C1 segment of cervical spinal cord (tissue), 14 donors: Measurements from ENCODE around the gene PLEKHM3.
A peak's percentile ranks its signal among the peaks of the same experiment; 100 is the strongest.

Source experiments
- DNase-seq, 14 donors: peaks; one replicate each; lab custom pipeline; 2025; lab: John Stamatoyannopoulos, UW

PLEKHM3 gene

GRCh38 chr2:207863345-207863744 lies 162.0 kb downstream of the PLEKHM3 start:
- no peak for DNase-seq

GRCh38 chr2:207861789-207862188 lies 163.5 kb downstream of the PLEKHM3 start:
- no peak for DNase-seq

- no peak for DNase-seq
Observed at GRCh38 chr2:207860685-207861084, 164.6 kb downstream of the PLEKHM3 start.

GRCh38 chr2:207855591-207855990 lies 169.7 kb downstream of the PLEKHM3 start:
- DNase-seq = no peak

- peak in 1 of 14 donors; percentile 19 for DNase-seq
Observed at GRCh38 chr2:207854484-207855440, 170.6 kb downstream of the PLEKHM3 start.

GRCh38 chr2:207852791-207853190 lies 172.5 kb downstream of the PLEKHM3 start:
- DNase-seq = no peak

- no peak for DNase-seq
Observed at GRCh38 chr2:207849443-207849842, 175.9 kb downstream of the PLEKHM3 start.

- DNase-seq = no peak
Observed at GRCh38 chr2:207848545-207848928, 176.8 kb downstream of the PLEKHM3 start.

GRCh38 chr2:207847807-207848544 lies 177.4 kb downstream of the PLEKHM3 start:
- no peak for DNase-seq

GRCh38 chr2:207847098-207847806 lies 178.1 kb downstream of the PLEKHM3 start:
- DNase-seq = no peak

- DNase-seq = no peak
Observed at GRCh38 chr2:207845202-207845864, 180.0 kb downstream of the PLEKHM3 start.

- DNase-seq = no peak
Observed at GRCh38 chr2:207844648-207845047, 180.7 kb downstream of the PLEKHM3 start.

- DNase-seq = no peak
Observed at GRCh38 chr2:207840101-207840500, 185.2 kb downstream of the PLEKHM3 start.

GRCh38 chr2:207839575-207839974 lies 185.8 kb downstream of the PLEKHM3 start:
- DNase-seq = no peak

GRCh38 chr2:207839028-207839427 lies 186.3 kb downstream of the PLEKHM3 start:
- no peak for DNase-seq

- peak in 3 of 14 donors; percentile 9 to 14 (median 10) for DNase-seq
Observed at GRCh38 chr2:207836521-207837133, 188.7 kb downstream of the PLEKHM3 start.

- no peak for DNase-seq
Observed at GRCh38 chr2:207835805-207836204, 189.5 kb downstream of the PLEKHM3 start.

- DNase-seq = no peak
Observed at GRCh38 chr2:207833251-207833751, 192.0 kb downstream of the PLEKHM3 start.

GRCh38 chr2:207831584-207832248 lies 193.6 kb downstream of the PLEKHM3 start:
- DNase-seq = no peak

GRCh38 chr2:207830778-207831438 lies 194.4 kb downstream of the PLEKHM3 start:
- DNase-seq = no peak
